PC-9 (cell line): Measurements from ENCODE around the gene PLEKHM1.
"Not testable (repeated sequence)": the region's sequence is repeated elsewhere in the genome, so short reads cannot be mapped to it uniquely, and the experiment has no call there.

Experiments
- EZH2 ChIP-seq: fragments of 200-600 bp; sonication (generic); IDR thresholded peaks from 2 replicates; pipeline ENCODE4 v1.8.0; 2017; ENCODE audit warnings: antibody characterized with exemption, low read depth
- TF ChIP-seq, protein P1 (sequence below): fragments of 200-600 bp; sonication (generic); conservative IDR thresholded peaks from 2 replicates; pipeline ENCODE4 v1.6.1; 2017; ENCODE audit warnings: mixed run types, antibody characterized with exemption, mild to moderate bottlenecking, moderate library complexity

- TF ChIP-seq, protein P1, sequence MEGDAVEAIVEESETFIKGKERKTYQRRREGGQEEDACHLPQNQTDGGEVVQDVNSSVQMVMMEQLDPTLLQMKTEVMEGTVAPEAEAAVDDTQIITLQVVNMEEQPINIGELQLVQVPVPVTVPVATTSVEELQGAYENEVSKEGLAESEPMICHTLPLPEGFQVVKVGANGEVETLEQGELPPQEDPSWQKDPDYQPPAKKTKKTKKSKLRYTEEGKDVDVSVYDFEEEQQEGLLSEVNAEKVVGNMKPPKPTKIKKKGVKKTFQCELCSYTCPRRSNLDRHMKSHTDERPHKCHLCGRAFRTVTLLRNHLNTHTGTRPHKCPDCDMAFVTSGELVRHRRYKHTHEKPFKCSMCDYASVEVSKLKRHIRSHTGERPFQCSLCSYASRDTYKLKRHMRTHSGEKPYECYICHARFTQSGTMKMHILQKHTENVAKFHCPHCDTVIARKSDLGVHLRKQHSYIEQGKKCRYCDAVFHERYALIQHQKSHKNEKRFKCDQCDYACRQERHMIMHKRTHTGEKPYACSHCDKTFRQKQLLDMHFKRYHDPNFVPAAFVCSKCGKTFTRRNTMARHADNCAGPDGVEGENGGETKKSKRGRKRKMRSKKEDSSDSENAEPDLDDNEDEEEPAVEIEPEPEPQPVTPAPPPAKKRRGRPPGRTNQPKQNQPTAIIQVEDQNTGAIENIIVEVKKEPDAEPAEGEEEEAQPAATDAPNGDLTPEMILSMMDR, result not testable (repeated sequence)
- TF ChIP-seq EZH2, result not testable (repeated sequence)
Observed at GRCh38 chr17:45461524-45462327, 28.8 kb downstream of the PLEKHM1 start.
